Stimulated activated naive CD8-positive, alpha-beta T cell treated with anti-CD3 and anti-CD28 coated beads, Interleukin-15, Interleukin-2, amounts not matched to agents 100 U/mL and 50 U/mL, for 24 hours (primary cell): ENCODE results near the gene TRMT11.
"Not testable (repeated sequence)": the region's sequence is repeated elsewhere in the genome, so short reads cannot be mapped to it uniquely, and the experiment has no call there.

Experiments
- ATAC-seq: fragments of 150-1000 bp; cut with Tn5 transposase; one replicate; pipeline ENCODE4 v1.10.0; 2021
- DNase-seq: peaks from one replicate; pipeline ENCODE4 v3.0.0; 2021

The TRMT11 gene

DNA sequence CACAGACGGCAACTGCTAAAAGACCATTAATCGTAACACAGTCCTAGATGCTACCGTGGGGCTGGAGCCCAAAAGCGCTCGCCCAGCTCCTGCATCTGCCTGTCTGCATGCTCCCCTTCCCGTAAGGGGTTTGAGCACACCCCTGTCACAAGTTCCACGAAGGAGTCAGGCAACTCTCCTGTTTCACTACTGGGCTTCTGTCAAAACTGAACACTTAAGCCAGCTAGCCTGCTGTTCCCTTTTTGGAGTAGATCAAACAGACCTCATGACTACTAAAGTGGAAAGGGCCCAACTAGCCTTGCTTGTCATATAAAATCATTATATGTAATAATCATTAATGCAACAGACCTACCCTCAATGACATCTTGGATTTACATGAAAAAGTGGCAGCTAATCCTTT is 61.3 kb downstream of the TRMT11 start:
- ATAC-seq (no peak), DNase-seq (no peak)

DNA sequence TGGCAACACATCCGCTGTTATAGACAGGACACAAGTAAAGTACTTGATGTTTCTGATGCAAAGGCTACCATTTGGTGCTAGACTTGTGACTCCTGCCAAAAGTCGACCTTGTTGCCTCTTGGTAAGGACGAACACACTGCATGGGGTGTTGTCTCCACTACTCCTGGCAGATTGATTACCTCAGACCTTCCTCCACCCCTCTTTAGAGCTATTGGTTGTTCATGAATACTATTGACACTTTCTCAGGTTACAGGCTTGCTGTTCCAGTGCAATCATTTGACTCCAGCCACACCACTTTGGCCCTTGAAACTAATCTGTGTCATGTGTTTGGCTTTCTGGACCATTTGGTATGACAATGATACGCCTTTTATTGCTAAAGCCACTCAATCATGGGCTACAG is 62.3 kb downstream of the TRMT11 start:
- ATAC-seq (no peak), DNase-seq (no peak)

DNA sequence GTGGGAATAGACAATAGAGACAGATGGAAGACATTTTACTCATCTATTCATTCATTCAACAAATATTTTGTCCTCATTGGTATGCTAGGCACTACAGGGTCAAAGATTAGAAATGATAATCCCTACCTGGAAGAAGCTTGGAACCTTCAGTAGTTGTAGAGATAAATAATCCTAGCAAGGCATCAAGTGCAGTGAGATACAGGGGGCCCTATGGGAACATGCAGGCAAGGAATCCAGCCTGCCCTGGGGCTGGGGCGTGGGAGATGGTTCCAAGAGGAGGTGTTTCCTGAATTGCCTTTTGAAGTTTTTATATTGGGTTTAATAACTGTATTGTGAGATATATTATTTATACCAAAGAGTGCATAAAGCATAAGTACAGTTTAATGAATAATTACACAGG is 64.5 kb downstream of the TRMT11 start:
- DNase-seq (no peak), ATAC-seq (no peak)

DNA sequence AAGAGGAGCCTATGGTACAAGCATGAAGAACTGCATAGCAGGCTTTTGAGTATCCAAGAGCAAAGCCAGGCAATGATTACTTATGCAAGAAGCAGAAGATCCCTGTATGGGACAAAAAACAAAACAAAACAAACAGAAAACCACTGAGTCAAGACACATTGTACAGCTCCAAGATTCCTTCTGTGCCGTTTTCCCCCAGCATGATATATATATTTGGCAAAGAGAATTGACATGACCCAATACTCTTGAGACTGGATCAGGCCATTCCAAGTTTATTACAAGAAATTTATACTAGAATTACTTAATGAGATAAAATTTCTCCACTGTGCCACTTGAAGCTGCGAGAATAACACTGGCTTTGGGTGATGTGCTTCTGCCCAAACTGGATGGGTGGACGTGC is 65.5 kb downstream of the TRMT11 start:
- ATAC-seq (no peak), DNase-seq (no peak)

DNA sequence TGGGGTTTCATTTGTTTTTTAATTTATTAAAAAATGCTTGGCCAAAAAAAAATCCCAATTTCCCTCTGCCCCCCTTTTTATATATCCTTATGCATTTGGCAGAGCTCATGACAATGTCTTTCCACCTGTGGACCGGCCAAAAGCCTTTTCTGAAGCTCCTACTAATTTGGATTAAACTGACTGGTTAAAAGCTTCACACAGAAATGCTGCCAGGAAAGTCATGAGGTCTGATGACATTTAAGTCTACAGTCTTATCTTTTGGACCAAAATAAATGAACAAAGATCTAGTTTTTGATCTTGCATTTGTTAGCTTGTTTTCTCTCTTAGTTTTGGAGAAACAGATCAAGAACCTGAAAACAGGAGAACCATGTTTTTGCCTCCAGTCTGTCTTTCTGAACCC is 66.1 kb downstream of the TRMT11 start:
- ATAC-seq (no peak), DNase-seq (no peak)

DNA sequence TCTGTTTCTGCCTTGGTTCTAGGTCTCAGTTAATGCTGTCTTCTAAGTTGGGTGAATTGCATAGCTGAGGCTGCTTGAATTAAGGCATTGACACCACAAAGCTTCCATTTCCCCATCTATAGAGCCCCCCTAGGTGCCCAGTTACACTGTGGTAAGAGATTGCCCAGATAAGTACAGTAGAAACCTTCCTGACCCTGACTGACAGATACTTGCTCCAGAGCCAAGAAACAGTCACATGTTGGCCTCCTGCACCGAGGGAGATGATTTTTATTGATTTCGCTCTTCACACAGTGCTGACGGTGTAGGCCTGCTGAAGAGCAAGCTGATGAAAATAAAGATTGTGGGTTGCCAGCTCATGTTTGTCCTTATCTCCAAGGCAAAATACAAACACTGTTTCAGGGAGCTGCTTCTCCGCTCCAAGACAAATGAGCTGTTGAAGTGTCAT is 67.9 kb downstream of the TRMT11 start:
- DNase-seq (no peak), ATAC-seq (no peak)

DNA sequence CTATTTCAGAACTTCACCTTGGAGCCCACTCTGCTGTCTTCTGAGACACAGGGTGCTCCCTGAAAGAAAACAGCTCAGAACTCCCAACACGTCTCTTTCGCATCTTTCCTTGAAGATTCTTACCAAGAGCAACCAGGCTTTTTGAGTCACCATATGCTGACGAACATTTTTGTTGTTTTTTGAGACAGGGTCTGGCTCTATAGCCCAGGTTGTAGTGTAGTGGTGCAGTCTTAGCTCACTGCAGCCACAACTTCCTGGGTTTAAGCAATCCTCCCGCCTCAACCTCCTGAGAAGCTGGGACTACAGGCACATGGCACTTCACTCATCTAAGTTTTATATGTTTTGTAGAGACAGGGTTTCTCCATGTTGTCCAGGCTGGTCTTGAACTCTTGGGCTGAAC is 68.5 kb downstream of the TRMT11 start:
- DNase-seq = no peak
- no peak for ATAC-seq

DNA sequence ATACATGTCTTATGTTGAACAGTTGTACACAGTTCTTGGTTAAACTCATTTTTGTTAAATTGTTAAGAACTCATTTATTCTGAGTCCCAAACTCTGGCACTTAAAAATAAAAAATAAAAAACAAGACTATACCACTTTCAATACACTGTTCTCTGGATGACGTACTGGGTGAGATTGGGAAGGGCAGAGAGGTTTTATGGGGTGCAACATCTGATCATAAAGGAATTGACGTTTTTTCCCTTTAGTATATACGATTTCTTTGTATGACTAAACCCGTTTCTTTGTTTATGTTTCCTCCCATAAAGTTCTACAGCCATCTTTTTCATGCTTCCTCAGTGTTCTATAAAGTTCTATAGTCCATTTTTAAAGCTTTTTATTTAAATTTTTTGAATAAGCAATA is 69.1 kb downstream of the TRMT11 start:
- ATAC-seq (no peak), DNase-seq (no peak)

DNA sequence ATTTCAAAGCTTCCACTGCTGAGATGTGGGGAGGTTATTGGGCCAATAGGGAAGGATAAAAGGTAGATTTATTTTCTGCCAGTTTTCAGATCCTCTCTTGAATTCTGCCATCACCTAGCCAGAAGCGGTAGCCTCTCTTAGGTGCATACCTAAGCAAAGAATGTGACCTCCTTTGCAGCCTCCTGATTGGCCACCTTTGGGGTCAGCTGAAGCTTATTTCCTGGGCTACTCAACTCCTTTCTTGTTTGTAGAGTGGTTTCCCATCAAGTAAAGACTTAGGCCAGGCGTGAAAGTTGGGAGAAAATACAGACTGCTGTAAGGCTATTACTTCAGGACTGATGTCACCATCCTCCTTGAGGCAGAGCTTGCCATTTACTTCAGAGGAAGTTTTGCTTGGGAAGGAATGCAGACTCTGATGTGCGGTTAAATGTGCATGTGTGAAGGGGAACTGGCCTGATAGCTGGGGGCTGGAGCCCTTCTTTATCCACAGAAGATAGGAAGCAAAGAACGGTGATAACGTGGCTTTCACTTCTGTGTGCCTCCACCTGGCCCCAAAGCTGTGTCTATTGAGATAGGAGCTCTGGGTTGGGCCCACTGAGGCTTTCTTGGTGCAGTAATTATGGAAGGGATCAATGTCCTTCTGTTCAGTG is 70.1 kb downstream of the TRMT11 start:
- DNase-seq (no peak), ATAC-seq (no peak)

DNA sequence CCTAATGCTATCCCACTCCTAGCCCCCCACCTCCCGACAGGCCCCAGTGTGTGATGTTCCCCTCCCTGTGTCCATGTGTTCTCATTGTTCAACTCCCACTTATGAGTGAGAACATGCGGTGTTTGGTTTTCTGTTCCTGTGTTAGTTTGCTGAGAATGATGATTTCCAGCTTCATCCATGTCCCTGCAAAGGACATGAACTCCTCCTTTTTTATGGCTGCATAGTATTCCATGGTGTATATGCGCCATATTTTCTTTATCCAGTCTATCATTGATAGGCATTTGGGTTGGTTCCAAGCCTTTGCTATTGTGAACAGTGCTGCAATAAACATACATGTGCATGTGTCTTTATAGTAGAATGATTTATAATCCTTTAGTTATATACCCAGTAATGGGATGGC is 71.7 kb downstream of the TRMT11 start:
- DNase-seq, ATAC-seq: not testable (repeated sequence)

DNA sequence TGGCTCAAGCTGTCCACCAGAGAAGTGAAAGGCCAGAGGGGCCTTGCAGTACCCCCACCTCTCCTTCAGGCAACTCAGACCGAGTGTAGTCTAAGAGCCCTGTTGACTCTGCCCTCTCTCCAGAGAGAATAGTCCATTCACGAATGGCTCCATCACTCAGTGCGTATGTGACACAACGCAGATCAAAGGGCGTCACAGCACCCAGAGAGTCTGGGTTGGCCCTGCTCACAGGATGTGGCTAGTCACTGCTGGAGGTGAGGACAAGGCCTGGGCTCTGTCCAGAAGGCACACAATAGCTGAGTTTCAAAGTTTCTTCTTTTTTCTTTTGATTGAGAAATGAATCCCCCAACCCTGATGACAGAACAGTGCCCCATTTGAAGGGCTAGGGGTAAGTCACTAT is 74.1 kb downstream of the TRMT11 start:
- DNase-seq (no peak), ATAC-seq (peak; percentile 32)

DNA sequence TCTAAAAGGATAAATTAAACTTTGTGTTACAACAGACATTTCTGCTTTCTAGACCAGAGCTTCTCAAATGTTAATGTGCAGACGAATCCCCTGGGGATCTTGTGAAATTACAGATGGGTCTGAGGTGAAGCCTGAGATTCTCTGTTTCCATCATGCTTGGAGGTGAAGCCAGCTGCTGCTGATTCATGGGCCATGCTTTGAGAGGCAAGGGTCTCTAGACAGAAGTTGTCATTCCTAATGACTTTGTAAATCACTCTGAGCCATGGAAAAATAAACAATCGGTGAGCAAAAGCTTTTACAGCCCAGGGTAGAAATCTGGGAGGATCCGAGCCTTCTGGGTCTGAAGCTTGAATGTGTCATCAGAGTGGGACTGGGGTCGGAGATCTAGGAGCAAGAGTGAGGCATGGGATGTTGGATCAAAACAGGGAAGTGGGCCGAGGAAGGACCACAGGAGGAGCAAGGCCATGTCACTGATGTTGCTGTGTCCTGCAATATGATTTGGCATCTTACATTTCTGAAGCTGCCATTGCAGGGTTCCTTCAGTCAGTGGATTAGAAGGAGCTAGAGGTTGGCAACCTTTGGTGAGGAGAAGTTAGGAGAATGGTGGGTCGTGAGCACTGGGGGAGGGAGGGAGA is 77.3 kb downstream of the TRMT11 start:
- DNase-seq = no peak
- ATAC-seq = no peak

DNA sequence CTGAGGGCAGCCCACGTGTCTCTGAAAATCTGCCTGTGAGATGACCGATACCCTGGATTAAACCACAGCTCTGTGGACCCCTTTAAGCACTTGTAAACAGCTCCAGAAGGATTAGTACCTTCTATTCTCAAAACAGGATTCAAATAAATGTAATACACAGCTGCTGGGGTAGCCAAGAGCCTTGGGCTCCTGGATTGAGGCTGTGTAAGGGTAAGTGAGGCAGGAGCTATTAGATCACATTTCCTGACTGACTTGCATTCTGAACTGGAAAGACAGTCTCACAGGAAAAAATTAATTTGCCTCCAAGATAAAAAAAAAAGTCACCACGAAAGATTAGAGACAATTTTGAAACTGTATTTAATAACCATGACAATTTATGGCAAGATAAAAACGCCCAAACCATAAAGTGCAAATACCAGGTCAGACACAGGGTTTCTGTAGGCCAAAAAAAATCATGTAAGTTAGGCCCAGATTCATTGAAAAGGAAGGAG is 78.0 kb downstream of the TRMT11 start:
- ATAC-seq (no peak), DNase-seq (no peak)

DNA sequence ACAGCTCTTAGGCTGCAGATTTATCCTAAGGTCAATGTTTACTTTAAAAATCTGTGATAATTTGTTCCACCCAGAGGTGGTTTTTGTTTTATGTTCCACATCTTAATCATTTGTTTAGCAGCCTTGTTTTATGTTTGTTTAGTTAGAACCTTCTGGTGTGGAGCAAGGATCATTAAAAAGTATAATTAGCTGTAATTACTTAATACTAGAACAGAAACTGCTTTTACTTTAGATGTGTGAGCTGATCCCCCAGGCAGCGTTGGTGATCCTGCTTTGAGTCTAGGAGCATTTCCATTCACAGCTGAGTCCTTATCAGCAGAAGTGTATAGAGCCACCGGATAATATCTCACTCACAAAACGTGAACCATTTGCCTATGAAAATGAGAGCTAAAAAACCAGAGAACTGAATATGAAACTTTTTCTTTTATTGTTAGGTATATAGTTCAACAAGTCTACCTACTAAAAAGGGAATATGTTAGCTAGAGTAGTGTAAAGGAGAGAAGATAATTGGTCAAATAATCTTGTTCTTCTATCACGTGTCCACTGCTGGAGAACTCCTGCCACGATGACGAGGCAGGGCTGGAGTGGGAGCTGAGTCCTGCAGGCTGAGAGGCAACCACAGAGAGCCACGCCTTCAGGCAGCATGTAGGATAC is 78.5 kb downstream of the TRMT11 start:
- DNase-seq (no peak), ATAC-seq (no peak)

DNA sequence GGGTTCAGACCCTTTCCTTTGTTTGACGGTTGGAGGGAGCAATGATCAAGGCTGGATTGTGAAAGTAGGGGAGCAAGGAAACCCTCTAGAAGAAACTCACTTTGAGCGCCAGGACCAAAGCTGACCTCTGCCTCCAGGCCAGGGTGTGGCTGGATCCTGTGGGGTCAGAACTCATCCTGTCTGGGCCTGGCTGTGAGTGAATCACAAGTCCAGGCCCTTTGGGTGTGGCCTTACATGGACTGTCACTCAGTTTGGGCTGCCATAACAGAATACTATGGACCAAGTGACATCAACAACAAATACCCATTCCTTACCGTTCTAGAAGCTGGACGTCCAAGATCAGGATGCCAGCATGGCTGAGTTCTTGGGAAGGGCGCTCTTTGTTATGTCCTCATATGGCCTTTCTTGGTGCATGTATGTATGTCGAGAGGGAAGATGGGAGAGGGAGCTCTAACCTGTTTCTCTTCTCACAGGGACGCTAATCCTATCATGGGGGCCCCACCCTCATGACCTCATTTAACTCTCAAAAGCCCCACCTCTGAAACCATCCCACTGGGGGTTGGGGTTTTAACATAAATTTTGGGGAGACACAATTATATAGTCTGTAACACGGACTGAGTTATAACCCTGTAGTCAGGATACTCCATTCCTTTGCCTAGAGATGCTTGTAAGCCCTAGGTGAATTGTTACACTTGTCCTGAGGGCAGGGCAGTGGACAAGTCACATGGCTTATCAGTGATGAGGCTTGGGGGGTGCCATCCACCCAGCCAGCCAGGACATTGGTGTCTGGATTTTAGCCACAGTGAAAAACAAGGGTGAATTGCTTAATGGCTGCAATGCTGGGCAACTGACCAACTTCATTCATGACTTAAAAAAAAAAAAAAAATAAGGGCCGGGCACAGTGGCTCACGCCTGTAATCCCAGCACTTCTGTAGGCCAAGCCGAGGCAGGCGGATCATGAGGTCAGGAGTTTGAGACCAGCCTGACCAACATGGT is 80.0 kb downstream of the TRMT11 start:
- ATAC-seq (no peak), DNase-seq (no peak)

DNA sequence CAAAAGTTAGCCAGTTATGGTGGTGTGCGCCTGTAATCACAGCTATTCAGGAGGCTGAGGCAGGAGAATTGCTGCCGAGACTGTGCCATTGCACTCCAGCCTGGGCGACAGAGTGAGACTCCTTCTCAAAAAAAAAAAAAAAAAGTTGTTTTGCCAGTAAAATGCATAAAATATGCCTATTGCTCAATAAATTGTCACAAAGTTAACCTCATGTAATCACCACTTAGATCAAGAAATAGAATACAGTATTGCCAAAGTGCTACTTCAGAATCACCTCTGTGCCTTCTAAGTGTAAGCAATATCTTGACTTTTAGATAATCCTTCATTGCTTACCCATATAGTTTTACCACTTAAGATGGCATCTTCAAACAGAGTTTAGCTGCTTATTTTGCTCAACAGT is 80.7 kb downstream of the TRMT11 start:
- DNase-seq (no peak), ATAC-seq (no peak)

DNA sequence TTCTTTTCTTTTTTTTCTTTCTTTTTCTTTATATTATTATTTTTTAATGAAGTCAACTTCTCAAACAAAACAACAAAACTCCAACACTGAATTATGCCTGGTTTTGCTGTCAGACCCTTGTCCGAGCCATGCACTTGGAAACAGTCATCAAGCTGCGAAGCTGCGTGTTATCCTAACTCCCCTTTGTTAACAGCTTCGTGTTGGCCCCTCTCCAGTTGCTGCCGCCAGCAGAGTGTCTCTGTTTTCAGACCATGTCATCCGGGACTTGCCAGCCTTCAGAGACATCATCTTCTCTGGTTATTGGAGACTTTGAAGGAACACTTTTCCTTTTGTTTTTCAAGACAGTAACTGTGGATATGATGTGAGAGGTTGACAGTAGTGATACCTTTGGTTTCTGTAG is 83.1 kb downstream of the TRMT11 start:
- DNase-seq = no peak
- ATAC-seq = no peak

DNA sequence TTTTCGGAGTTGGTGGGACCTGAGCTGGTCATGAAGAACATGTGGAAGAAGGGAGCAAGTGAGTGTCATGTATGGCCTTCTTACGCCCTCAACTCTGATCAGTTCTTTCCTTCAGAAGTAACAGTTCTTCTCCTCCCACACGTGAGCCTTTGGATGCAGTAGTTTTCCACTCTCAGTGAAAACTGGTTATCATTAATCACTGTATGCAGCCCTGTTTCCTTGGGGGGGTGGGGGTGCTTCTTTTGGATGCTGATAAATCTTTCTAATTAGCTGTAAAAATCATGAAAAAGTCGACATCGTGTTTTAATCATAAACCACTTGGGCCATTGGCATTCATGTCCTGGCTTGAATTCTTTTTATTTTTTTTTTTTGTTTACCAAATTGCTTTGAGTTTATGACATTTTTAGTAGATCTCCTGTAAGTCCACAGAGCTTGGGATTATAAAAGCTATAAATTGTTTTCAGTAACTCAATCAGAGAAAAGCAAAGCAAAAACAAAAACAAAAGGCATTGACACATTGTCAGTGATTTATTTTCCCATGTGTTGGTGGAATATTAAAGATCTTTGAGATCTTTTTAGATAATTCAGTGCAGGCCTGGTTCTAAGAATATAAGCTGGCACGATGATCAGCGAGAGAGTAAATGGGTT is 84.8 kb downstream of the TRMT11 start:
- ATAC-seq = no peak
- DNase-seq = no peak

DNA sequence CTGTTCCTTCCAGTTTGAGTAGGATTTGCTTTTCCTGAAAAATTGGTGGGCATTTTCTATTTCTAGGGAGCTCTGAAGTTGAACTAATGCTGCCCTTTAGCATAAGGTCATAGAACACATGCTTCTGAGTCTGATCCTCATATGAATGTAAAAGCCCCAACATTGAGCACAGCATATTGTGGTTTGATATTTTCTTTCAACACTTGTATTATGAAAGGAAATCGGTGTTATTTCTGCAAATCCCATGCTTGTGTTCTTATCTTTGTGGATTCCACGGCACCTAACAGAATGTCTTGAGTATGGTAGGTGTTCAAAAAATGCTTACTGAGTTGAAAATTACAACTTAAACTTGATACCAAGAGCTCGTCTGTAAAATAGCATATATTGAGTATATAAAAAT is 85.8 kb downstream of the TRMT11 start:
- ATAC-seq (no peak), DNase-seq (no peak)

DNA sequence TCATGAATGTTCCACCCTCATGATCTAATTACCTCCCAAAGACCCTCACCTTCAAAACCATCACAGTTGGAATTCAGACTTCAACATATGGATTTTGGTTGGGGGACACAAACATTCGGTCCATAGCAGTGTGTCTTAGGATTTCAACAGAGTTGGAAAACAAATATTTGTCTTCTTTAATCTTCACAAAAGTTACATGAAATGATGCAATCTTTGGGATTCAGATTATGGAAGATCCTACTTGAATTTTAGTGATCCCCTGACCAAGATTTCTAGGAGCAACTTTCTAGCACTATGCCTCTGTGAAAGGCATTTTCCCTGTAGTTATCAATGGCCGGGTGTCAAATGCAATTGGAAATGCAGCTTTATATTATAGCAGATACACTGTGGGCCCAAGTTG is 86.5 kb downstream of the TRMT11 start:
- DNase-seq (no peak), ATAC-seq (no peak)

DNA sequence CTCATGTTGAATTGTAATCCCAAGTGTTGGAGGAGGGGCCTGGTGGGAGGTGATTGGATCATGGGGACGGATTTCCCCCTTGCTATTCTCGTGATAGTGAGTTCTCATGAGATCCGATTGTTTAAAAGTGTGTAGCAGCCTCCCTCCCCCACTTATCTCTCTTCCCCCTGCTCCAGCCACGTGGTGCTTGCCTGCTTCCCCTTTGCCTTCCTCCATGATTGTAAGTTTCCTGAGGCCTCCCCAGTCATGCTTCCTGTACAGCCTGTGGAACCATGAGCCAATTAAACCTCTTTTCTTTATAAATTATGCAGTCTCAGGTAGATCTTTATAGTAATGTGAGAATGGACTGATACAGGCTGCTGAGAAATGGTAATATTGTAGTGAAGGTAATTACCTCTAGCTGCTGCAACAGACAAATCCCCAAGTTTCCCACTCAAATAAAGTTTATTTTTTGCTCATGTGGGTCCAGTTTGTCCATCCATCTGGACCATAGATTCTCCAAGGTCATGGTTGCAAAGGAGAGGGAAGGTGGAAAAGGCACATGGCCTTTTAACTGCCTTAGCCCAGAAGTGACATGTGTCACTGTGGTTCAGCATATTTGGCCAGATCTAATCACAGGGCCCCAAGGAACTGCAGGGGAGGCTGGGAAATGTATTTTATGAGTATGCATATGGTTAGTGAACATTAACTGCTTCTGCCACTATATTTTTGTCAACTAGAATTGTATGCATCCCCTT is 89.2 kb downstream of the TRMT11 start:
- no peak for ATAC-seq
- no peak for DNase-seq
